Stimulated activated naive CD8-positive, alpha-beta T cell treated with anti-CD3 and anti-CD28 coated beads, Interleukin-15, Interleukin-2, amounts not matched to agents 100 ng/mL and 50 ng/mL, for 24 hours (primary cell): ENCODE results near the gene PBRM1.

Source experiments
- H3K27ac Mint-ChIP-seq: one replicate; pipeline ENCODE4 v1.8.0; 2021; ENCODE audit warnings: mild to moderate bottlenecking, mixed read lengths
- H3K27me3 Mint-ChIP-seq: one replicate; pipeline ENCODE4 v1.8.0; 2021; ENCODE audit warnings: mixed read lengths
- H3K36me3 Mint-ChIP-seq: one replicate; pipeline ENCODE4 v1.8.0; 2021; ENCODE audit warnings: low read depth, mixed read lengths
- H3K4me1 Mint-ChIP-seq: one replicate; pipeline ENCODE4 v1.8.0; 2021; ENCODE audit warnings: low read depth, mixed read lengths
- H3K4me3 Mint-ChIP-seq: one replicate; pipeline ENCODE4 v1.8.0; 2021; ENCODE audit warnings: mild to moderate bottlenecking, mixed read lengths
- H3K9me3 Mint-ChIP-seq: one replicate; pipeline ENCODE4 v1.8.0; 2021; ENCODE audit warnings: mixed read lengths

PBRM1 gene

GRCh38 chr3:52517796-52518722 is 167.7 kb downstream of the PBRM1 start:
- no peak overlapping the region for H3K27ac Mint-ChIP-seq

GRCh38 chr3:52516509-52517195 is 169.1 kb downstream of the PBRM1 start:
- H3K4me3 Mint-ChIP-seq = no peak overlapping the region
- no peak overlapping the region for H3K27ac Mint-ChIP-seq
- H3K36me3 Mint-ChIP-seq = no peaks in the 10 kb centered on the region
- no peaks in the 10 kb centered on the region for H3K27me3 Mint-ChIP-seq
- H3K4me1 Mint-ChIP-seq = no peaks in the 10 kb centered on the region
- no peaks in the 10 kb centered on the region for H3K9me3 Mint-ChIP-seq

More at GRCh38 chr3:52517796-52518722, 167.7 kb downstream of the PBRM1 start:
- Mint-ChIP-seq H3K9me3 (no peaks in the 10 kb centered on the region), H3K4me3 (no peak overlapping the region), H3K36me3 (no peaks in the 10 kb centered on the region), H3K27me3 (no peaks in the 10 kb centered on the region), H3K4me1 (no peaks in the 10 kb centered on the region)

- Mint-ChIP-seq H3K9me3 (no peaks in the 10 kb centered on the region), H3K4me1 (no peaks in the 10 kb centered on the region), H3K4me3 (no peak overlapping the region), H3K27ac (no peak overlapping the region), H3K27me3 (no peaks in the 10 kb centered on the region), H3K36me3 (no peaks in the 10 kb centered on the region)
These were observed 170.5 kb downstream of the PBRM1 start for GRCh38 chr3:52515192-52515591.

GRCh38 chr3:52514576-52514975 is 171.1 kb downstream of the PBRM1 start:
- Mint-ChIP-seq H3K36me3 (no peaks in the 10 kb centered on the region), H3K9me3 (no peaks in the 10 kb centered on the region), H3K4me3 (no peak overlapping the region), H3K27ac (no peak overlapping the region), H3K4me1 (no peaks in the 10 kb centered on the region), H3K27me3 (no peaks in the 10 kb centered on the region)

GRCh38 chr3:52513281-52513680 is 172.4 kb downstream of the PBRM1 start:
- Mint-ChIP-seq H3K4me3 (no peak overlapping the region), H3K27ac (no peak overlapping the region), H3K27me3 (no peaks in the 10 kb centered on the region), H3K36me3 (no peaks in the 10 kb centered on the region), H3K4me1 (no peaks in the 10 kb centered on the region), H3K9me3 (no peaks in the 10 kb centered on the region)

- Mint-ChIP-seq H3K4me1 (no peaks in the 10 kb centered on the region), H3K36me3 (no peaks in the 10 kb centered on the region), H3K27me3 (no peaks in the 10 kb centered on the region), H3K4me3 (no peak overlapping the region), H3K9me3 (no peaks in the 10 kb centered on the region), H3K27ac (no peak overlapping the region)
These were observed 173.0 kb downstream of the PBRM1 start for GRCh38 chr3:52512727-52513126.

DNA sequence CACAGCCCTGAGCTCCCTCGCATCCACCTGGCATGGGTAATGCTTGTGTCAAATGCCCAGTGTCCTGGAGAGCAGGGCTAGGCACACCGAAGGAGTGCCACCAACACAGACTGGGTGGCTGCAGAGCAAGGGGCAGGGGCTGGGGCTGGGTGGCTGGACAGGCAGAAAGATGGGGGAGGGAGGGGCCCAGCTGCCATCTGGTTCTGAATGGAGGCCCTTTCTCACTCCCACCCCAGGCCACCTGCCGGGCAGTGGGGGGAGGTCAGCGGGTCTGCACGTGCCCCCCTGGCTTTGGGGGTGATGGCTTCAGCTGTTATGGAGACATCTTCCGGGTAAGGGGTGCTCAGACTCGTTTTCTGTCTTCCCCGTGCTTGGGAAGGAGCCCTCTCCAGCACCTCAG is 173.6 kb downstream of the PBRM1 start:
- no peaks in the 10 kb centered on the region for H3K4me1 Mint-ChIP-seq
- H3K9me3 Mint-ChIP-seq = no peaks in the 10 kb centered on the region
- H3K27me3 Mint-ChIP-seq = no peaks in the 10 kb centered on the region
- no peak overlapping the region for H3K27ac Mint-ChIP-seq
- H3K4me3 Mint-ChIP-seq = no peak overlapping the region
- no peaks in the 10 kb centered on the region for H3K36me3 Mint-ChIP-seq

DNA sequence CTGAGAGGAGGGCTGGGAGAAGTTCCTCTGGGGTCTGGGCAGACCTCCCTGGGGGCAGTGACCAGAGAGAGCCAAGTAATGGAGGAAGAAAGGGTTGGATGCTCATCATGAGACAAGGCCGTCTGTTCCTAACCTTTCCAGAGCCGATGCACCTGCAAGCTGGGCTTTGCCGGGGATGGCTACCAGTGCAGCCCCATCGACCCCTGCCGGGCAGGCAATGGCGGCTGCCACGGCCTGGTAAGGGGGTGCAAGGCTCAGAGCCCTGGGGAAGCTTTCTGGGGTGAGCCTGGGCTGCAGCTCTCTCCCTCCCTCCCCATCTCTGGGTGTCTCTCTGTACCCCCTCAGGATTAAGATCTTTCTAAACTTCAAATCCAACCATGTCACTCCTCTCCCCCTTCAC is 174.2 kb downstream of the PBRM1 start:
- no peak overlapping the region for H3K27ac Mint-ChIP-seq
- H3K4me3 Mint-ChIP-seq = no peak overlapping the region
- H3K36me3 Mint-ChIP-seq = no peaks in the 10 kb centered on the region
- H3K9me3 Mint-ChIP-seq = no peaks in the 10 kb centered on the region
- no peaks in the 10 kb centered on the region for H3K27me3 Mint-ChIP-seq
- H3K4me1 Mint-ChIP-seq = no peaks in the 10 kb centered on the region

DNA sequence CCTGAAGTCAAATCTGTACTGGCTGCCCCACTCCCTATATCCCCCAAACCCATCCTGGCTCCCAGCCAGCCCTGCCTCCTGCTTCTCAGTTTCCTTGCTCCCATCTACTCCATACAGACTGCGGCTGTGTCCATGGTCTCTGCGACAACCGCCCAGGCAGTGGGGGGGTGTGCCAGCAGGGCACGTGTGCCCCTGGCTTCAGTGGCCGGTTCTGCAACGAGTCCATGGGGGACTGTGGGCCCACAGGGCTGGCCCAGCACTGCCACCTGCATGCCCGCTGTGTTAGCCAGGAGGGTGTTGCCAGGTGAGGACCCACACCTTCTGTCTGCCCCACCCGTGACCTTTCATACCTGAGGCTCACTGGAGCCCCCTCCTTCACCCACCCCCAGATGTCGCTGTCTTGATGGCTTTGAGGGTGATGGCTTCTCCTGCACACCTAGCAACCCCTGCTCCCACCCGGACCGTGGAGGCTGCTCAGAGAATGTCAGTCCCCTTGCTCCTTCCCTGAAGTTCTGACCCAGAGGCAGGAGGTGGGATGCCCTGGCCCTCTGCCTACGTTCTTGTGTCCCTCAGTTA is 175.9 kb downstream of the PBRM1 start:
- Mint-ChIP-seq H3K27ac (no peak overlapping the region), H3K4me1 (no peaks in the 10 kb centered on the region), H3K9me3 (no peaks in the 10 kb centered on the region), H3K27me3 (no peaks in the 10 kb centered on the region), H3K36me3 (no peaks in the 10 kb centered on the region), H3K4me3 (no peak overlapping the region)

GRCh38 chr3:52507359-52507758 is 178.4 kb downstream of the PBRM1 start:
- H3K27me3 Mint-ChIP-seq = no peaks in the 10 kb centered on the region
- H3K36me3 Mint-ChIP-seq = no peaks in the 10 kb centered on the region
- H3K27ac Mint-ChIP-seq = no peak overlapping the region
- H3K4me3 Mint-ChIP-seq = no peak overlapping the region
- H3K4me1 Mint-ChIP-seq = no peaks in the 10 kb centered on the region
- H3K9me3 Mint-ChIP-seq = no peaks in the 10 kb centered on the region

DNA sequence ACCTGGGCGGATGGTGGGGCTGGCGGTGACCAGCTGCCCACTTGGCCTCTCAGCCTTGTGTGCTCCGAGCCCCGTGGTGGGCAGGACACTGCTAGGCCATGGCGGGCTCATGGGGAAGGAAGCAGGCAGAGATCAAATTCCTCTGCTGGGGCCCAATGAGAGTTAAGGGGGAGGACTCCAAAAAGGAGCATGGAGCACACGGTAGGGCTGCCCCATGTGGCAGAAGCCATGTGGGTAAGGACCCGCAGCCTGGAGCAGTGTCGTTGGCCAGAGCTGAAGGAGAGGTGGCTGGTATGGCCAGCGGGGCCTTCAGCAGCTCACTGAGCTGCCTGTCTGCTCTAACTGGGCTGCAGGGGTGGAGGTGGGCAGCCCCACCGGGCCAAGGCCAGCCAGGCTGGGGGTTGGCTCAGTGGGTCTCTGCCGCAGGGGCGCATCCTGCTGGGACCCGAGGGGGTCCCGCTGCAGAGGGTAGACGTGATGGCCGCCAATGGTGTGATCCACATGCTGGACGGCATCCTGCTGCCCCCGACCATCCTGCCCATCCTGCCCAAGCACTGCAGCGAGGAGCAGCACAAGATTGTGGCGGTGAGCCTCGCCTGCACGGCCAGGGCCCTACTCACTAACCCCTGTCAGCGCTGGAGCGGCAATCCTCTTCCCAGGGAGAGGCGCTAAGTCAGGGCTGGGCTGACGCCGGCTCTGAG is 179.3 kb downstream of the PBRM1 start:
- Mint-ChIP-seq H3K27ac (no peak overlapping the region), H3K27me3 (no peaks in the 10 kb centered on the region), H3K4me3 (no peak overlapping the region), H3K9me3 (no peaks in the 10 kb centered on the region), H3K36me3 (no peaks in the 10 kb centered on the region), H3K4me1 (no peaks in the 10 kb centered on the region)

DNA sequence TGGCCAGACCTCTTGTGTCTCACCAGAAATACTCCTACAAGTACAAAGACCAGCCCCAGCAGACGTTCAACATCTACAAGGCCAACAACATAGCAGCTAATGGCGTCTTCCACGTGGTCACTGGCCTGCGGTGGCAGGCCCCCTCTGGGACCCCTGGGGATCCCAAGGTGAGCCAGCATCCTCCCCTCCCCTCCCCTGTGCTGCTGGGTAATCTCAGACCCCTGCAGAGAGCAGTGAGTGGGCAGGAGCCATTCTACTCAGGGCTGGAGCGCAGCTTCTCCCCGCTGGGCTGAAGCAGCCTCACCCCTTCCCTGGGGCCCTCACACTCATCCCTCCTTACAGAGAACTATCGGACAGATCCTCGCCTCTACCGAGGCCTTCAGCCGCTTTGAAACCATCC is 180.7 kb downstream of the PBRM1 start:
- no peak overlapping the region for H3K4me3 Mint-ChIP-seq
- H3K4me1 Mint-ChIP-seq = no peaks in the 10 kb centered on the region
- no peaks in the 10 kb centered on the region for H3K9me3 Mint-ChIP-seq
- H3K36me3 Mint-ChIP-seq = no peaks in the 10 kb centered on the region
- no peaks in the 10 kb centered on the region for H3K27me3 Mint-ChIP-seq
- no peak overlapping the region for H3K27ac Mint-ChIP-seq

GRCh38 chr3:52503788-52504424 is 181.8 kb downstream of the PBRM1 start:
- H3K4me3 Mint-ChIP-seq = no peak overlapping the region
- H3K27ac Mint-ChIP-seq = no peak overlapping the region
- no peaks in the 10 kb centered on the region for H3K27me3 Mint-ChIP-seq
- H3K4me1 Mint-ChIP-seq = peaks cover 1% of the 10 kb centered on the region
- no peaks in the 10 kb centered on the region for H3K9me3 Mint-ChIP-seq
- H3K36me3 Mint-ChIP-seq = no peaks in the 10 kb centered on the region

DNA sequence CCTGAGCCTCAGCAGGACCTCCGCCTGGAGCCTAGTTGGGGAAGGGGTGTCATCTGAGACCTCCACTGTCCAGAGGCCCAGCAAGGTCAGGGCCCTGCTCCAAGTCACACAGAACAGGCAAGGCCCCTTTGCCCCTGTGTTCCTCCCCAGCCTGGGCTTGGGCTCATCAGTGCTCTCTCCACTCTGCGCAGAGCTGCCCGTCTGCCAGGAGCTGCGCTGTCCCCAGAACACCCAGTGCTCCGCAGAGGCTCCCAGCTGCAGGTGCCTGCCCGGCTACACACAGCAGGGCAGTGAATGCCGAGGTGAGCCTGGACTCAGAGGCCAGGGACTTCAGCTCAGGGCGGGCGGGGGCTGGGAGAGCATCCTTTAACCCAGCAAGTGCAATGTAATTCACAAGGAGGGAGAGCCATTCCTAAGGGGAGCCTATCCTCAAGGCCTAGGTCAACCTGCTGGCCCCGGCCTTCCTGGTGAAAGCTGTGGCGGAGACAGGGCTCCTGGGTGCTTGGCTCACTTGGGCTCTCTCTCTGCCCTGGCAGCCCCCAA is 182.8 kb downstream of the PBRM1 start:
- Mint-ChIP-seq H3K27ac (no peak overlapping the region), H3K4me3 (no peak overlapping the region), H3K4me1 (peaks cover 9% of the 10 kb centered on the region), H3K9me3 (no peaks in the 10 kb centered on the region), H3K27me3 (no peaks in the 10 kb centered on the region), H3K36me3 (no peaks in the 10 kb centered on the region)
